Loucy (cell line): ENCODE results near the gene MIS18BP1.

Experiments
- H2AFZ ChIP-seq: fragments of 200-600 bp; sonication (generic); 2 replicates; pipeline ENCODE4 v1.6.0; 2016; ENCODE audit warnings: antibody characterized with exemption, mild to moderate bottlenecking, low read length, moderate library complexity
- H3F3A ChIP-seq: fragments of 200-600 bp; 2 replicates; pipeline ENCODE4 v1.6.0; 2016; ENCODE audit warnings: antibody characterized with exemption, low read depth, mild to moderate bottlenecking
- H3K27me3 ChIP-seq: fragments of 200-600 bp; sonication (generic); 2 replicates; pipeline ENCODE4 v1.6.1; 2014; ENCODE audit warnings: low read length, mild to moderate bottlenecking; ENCODE audit not compliant: insufficient read depth, poor library complexity, severe bottlenecking
- H3K36me3 ChIP-seq: fragments of 200-600 bp; sonication (generic); 2 replicates; pipeline ENCODE4 v1.6.1; 2016; ENCODE audit warnings: low read length; ENCODE audit not compliant: insufficient read depth
- H3K4me1 ChIP-seq: fragments of 200-600 bp; sonication (generic); 2 replicates; pipeline ENCODE4 v1.5.1; 2014; ENCODE audit warnings: low read length, mild to moderate bottlenecking; ENCODE audit not compliant: insufficient read depth, poor library complexity, severe bottlenecking
- H3K4me2 ChIP-seq: fragments of 200-600 bp; sonication (generic); 2 replicates; pipeline ENCODE4 v1.6.0; 2014; ENCODE audit warnings: antibody characterized with exemption, low read length, low read depth, mild to moderate bottlenecking; ENCODE audit not compliant: poor library complexity, severe bottlenecking
- H3K4me3 ChIP-seq: fragments of 200-600 bp; sonication (generic); 2 replicates; pipeline ENCODE4 v1.5.1; 2014; ENCODE audit warnings: low read length, mild to moderate bottlenecking, mixed read lengths; ENCODE audit not compliant: poor library complexity, severe bottlenecking
- H3K79me2 ChIP-seq: fragments of 200-600 bp; sonication (generic); 2 replicates; pipeline ENCODE4 v1.6.1; 2014; ENCODE audit warnings: low read length; ENCODE audit not compliant: insufficient read depth
- H3K9ac ChIP-seq: fragments of 200-600 bp; sonication (generic); 2 replicates; pipeline ENCODE4 v1.6.0; 2014; ENCODE audit warnings: mild to moderate bottlenecking, low read depth, low read length, moderate library complexity; ENCODE audit not compliant: poor library complexity, severe bottlenecking
- H3K9me2 ChIP-seq: fragments of 200-600 bp; sonication (generic); replicated peaks from 2 replicates; pipeline ENCODE4 v1.6.1; 2016; ENCODE audit warnings: low read depth, low read length, mixed read lengths
- H3K9me3 ChIP-seq: fragments of 200-600 bp; sonication (generic); 2 replicates; pipeline ENCODE4 v1.6.1; 2014; ENCODE audit warnings: mild to moderate bottlenecking, antibody characterized with exemption, low read length, low read depth; ENCODE audit not compliant: insufficient read depth
- H4K20me1 ChIP-seq: fragments of 200-600 bp; sonication (generic); 2 replicates; pipeline ENCODE4 v1.6.0; 2014; ENCODE audit warnings: antibody characterized with exemption, low read length, mild to moderate bottlenecking; ENCODE audit not compliant: insufficient read depth, poor library complexity, severe bottlenecking
- EZH2phosphoT487 ChIP-seq: fragments of 200-600 bp; IDR thresholded peaks from 2 replicates; pipeline ENCODE4 v1.6.1; 2018; ENCODE audit warnings: antibody characterized with exemption, mild to moderate bottlenecking, moderate library complexity, borderline replicate concordance
- TF ChIP-seq, protein P1 (sequence below): fragments of 200-600 bp; sonication (generic); conservative IDR thresholded peaks from 2 replicates; pipeline ENCODE4 v1.5.1; 2014; ENCODE audit warnings: mild to moderate bottlenecking, antibody characterized with exemption, low read length

MIS18BP1 gene

DNA sequence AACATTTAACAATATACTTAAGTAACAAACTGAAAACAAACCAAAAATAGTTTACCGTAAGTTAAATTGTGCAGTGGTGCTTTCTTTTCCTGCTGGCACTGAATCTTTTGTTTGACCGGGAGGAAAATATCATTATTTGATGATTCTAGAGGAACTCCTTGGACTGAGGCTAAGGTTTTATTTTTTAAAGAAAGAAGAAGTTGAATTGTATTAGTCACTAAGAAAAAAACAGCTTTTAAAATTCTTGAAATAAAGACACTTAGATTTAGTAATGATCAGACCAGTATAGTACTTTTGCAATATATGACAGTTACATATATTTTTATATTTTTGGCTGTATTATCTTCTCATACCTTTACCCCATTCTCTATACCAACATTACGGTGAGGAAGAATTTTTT, 10.3 kb downstream of the MIS18BP1 start:
- Histone ChIP-seq H3F3A (no peaks in the 10 kb centered on the region), H3K4me3 (peak overlapping the region; percentile 14), H3K4me1 (peaks cover 40% of the 10 kb centered on the region), H3K9me3 (no peaks in the 10 kb centered on the region), H3K36me3 (peaks cover 22% of the 10 kb centered on the region), H3K9ac (no peak overlapping the region), H4K20me1 (peaks cover 62% of the 10 kb centered on the region), H3K4me2 (peak overlapping the region; percentile 90), H2AFZ (no peak overlapping the region), H3K9me2 (no peaks in the 10 kb centered on the region), H3K27me3 (no peaks in the 10 kb centered on the region), H3K79me2 (peaks cover 70% of the 10 kb centered on the region)
- TF ChIP-seq, protein P1, sequence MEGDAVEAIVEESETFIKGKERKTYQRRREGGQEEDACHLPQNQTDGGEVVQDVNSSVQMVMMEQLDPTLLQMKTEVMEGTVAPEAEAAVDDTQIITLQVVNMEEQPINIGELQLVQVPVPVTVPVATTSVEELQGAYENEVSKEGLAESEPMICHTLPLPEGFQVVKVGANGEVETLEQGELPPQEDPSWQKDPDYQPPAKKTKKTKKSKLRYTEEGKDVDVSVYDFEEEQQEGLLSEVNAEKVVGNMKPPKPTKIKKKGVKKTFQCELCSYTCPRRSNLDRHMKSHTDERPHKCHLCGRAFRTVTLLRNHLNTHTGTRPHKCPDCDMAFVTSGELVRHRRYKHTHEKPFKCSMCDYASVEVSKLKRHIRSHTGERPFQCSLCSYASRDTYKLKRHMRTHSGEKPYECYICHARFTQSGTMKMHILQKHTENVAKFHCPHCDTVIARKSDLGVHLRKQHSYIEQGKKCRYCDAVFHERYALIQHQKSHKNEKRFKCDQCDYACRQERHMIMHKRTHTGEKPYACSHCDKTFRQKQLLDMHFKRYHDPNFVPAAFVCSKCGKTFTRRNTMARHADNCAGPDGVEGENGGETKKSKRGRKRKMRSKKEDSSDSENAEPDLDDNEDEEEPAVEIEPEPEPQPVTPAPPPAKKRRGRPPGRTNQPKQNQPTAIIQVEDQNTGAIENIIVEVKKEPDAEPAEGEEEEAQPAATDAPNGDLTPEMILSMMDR, result no peak
- no peak for TF ChIP-seq EZH2phosphoT487

DNA sequence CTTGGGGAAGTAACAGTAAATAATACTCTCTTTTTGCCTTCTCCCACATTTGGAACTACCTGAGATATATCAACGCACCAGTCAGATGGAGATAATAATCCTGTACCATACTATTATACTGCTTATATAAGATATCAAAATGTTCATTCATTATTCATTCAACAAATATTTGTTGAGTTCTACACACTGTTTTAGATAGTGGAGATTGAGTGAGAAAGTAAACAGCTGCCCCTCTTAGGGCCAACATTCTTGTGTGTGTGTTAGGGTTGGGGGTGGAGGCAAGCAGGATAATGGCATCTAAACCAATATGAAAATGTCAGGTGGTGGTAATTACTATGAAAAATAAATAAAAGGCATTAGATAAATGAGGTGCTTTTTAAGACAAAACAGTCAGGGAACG, 14.0 kb downstream of the MIS18BP1 start:
- Histone ChIP-seq H4K20me1 (peaks cover 35% of the 10 kb centered on the region), H3K36me3 (peaks cover 51% of the 10 kb centered on the region), H3K27me3 (no peaks in the 10 kb centered on the region), H3K4me2 (no peak overlapping the region), H3K9me2 (no peaks in the 10 kb centered on the region), H3K4me3 (no peak overlapping the region), H3K79me2 (peaks cover 43% of the 10 kb centered on the region), H3K4me1 (peaks cover 8% of the 10 kb centered on the region), H2AFZ (no peak overlapping the region), H3K9me3 (no peaks in the 10 kb centered on the region), H3F3A (no peaks in the 10 kb centered on the region), H3K9ac (no peak overlapping the region)
- TF ChIP-seq EZH2phosphoT487, result no peak
- TF ChIP-seq, protein P1, result no peak

DNA sequence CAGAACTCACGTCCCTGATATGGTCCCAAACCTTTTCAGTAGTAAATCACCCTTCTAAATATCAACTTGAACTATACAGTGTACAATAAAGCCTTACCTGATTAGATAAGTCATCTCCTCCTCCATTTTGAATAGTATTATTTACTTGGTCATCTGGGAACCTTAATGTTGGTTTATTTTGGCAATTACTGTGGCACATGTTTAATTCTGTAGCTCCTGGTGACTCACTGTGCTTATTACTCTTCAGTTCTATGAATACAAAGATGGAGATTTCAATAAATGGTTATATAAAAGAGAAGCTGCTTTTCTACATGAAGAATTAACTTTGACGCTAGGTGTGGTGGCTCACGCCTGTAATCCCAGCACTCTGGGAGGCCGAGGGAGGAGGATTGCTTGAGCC, 25.4 kb downstream of the MIS18BP1 start:
- H3K4me1 ChIP-seq, result no peaks in the 10 kb centered on the region
- no peak overlapping the region for H3K4me3 ChIP-seq
- H3F3A ChIP-seq, result no peaks in the 10 kb centered on the region
- H3K4me2 ChIP-seq, result no peak overlapping the region
- no peak for TF ChIP-seq EZH2phosphoT487
- TF ChIP-seq, protein P1, result no peak
- no peaks in the 10 kb centered on the region for H3K9me3 ChIP-seq
- H3K9me2 ChIP-seq, result no peaks in the 10 kb centered on the region
- no peak overlapping the region for H3K9ac ChIP-seq
- no peaks in the 10 kb centered on the region for H4K20me1 ChIP-seq
- H3K79me2 ChIP-seq, result no peaks in the 10 kb centered on the region
- H3K27me3 ChIP-seq, result no peaks in the 10 kb centered on the region
- H3K36me3 ChIP-seq, result peaks cover 83% of the 10 kb centered on the region
- H2AFZ ChIP-seq, result no peak overlapping the region
